Testis (tissue), 3 donors: ENCODE results near the gene INSC. TPM values are rescaled to one million over a fixed set of nuclear protein-coding genes. Genes with fewer than 3 reads are reported as not detected.

ENCODE experiments used
- DNase-seq: peaks from one replicate; pipeline ENCODE4 v3.0.0-alpha.2; 2019
- H3K27ac ChIP-seq, 2 donors: fragments of 200-600 bp; sonication (generic); one replicate each; pipeline ENCODE4 v1.5.1; 2019
- H3K27me3 ChIP-seq: fragments of 200-600 bp; sonication (generic); one replicate; pipeline ENCODE4 v1.5.1; 2019
- H3K36me3 ChIP-seq: fragments of 200-600 bp; sonication (generic); one replicate; pipeline ENCODE4 v1.5.1; 2017; ENCODE audit warnings: low read depth; ENCODE audit errors: missing control alignments
- H3K4me1 ChIP-seq: fragments of 200-600 bp; sonication (generic); one replicate; pipeline ENCODE4 v1.5.1; 2019
- H3K4me3 ChIP-seq, 2 donors: fragments of 200-600 bp; sonication (generic); one replicate each; pipeline ENCODE4 v1.5.1; 2017 to 2019
- H3K9me3 ChIP-seq: fragments of 200-600 bp; sonication (generic); one replicate; pipeline ENCODE4 v1.5.1; 2017
- POLR2A ChIP-seq: fragments of 450-650 bp; IDR thresholded peaks from one replicate; pipeline ENCODE4 v1.6.1; 2017; ENCODE audit warnings: antibody characterized with exemption, mild to moderate bottlenecking, moderate library complexity
- WGBS, 2 donors: methylation state at CpG; one replicate each; pipeline ENCODE4 v1.1.5; 2018; 5-methylcytosine and 5-hydroxymethylcytosine counted together
- intact Hi-C: fragments of 100-400 bp; cut with DNase I; formaldehyde crosslinking; loops from one replicate; pipeline ENCODE4 v1.15.1; 2023; ENCODE audit warnings: low total_unique reads
- polyA plus RNA-seq: library from polyadenylated mRNA; stranded (reverse); fragments of 350-450 nt; fragmentation: Illumina TruSeq; extraction: RNeasy Lipid Tissue Mini Kit (QIAGEN cat#74804); gene quantifications from one replicate; pipeline ENCODE4 v1.2.3, GENCODE V29; 2014; ENCODE audit warnings: low read depth, low replicate concordance; ENCODE audit not compliant: insufficient read depth
- total RNA-seq, 2 donors: library from RNA; depleted of rRNA; stranded (reverse); fragments of >200 nt; gene quantifications; one replicate each; pipeline ENCODE4 v1.2.3, GENCODE V29; 2016
- TF ChIP-seq, protein P1 (sequence below), 3 experiments: fragments of 450-650 bp in 2 of 3; fragments of 200-600 bp in 1 of 3; sonication (generic) in 1 of 3; IDR thresholded peaks; one replicate each; pipeline ENCODE4 v1.5.1; 2016 to 2019; ENCODE audit warnings: antibody characterized with exemption in 3 of 3, mild to moderate bottlenecking in 2 of 3, moderate library complexity in 1 of 3

Gene INSC
- total and polyA plus RNA-seq, 3 donors from 2014 or later = 2.2 to 2.5 (median 2.2) TPM

DNA sequence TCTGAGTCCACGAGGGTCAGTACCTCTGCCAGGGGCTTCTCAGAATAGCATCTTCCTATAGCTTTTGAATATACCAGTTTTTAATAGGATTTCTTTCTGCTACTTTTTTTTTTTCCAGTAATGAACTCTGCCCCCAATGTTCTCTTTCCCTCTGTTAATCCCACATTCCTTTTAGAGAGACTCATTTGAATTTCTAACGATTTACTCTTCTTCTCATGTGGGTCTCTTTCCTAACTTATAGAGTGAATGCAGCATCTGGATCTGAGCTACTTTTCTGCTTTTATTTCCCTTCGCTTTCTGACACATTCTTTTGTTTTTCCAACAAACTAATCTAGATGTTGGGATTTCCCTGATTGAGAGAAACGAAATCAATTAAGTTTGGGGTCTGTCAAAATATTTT lies 71.4 kb downstream of the INSC start:
- Histone ChIP-seq H3K4me1 (no peaks in the 10 kb centered on the region), H3K9me3 (no peaks in the 10 kb centered on the region), H3K4me3 (no peak overlapping the region), H3K27ac (no peak overlapping the region), H3K36me3 (no peaks in the 10 kb centered on the region), H3K27me3 (no peaks in the 10 kb centered on the region)
- no peak for TF ChIP-seq POLR2A
- TF ChIP-seq, protein P1, sequence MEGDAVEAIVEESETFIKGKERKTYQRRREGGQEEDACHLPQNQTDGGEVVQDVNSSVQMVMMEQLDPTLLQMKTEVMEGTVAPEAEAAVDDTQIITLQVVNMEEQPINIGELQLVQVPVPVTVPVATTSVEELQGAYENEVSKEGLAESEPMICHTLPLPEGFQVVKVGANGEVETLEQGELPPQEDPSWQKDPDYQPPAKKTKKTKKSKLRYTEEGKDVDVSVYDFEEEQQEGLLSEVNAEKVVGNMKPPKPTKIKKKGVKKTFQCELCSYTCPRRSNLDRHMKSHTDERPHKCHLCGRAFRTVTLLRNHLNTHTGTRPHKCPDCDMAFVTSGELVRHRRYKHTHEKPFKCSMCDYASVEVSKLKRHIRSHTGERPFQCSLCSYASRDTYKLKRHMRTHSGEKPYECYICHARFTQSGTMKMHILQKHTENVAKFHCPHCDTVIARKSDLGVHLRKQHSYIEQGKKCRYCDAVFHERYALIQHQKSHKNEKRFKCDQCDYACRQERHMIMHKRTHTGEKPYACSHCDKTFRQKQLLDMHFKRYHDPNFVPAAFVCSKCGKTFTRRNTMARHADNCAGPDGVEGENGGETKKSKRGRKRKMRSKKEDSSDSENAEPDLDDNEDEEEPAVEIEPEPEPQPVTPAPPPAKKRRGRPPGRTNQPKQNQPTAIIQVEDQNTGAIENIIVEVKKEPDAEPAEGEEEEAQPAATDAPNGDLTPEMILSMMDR (IDR thresholded peaks at IDR 0.05) = no peak
- WGBS, 2 donors = 67 to 74% methylated on average over 4 of the region's 4 CpGs
- no peak for DNase-seq
- intact Hi-C loops = no loop called here

DNA sequence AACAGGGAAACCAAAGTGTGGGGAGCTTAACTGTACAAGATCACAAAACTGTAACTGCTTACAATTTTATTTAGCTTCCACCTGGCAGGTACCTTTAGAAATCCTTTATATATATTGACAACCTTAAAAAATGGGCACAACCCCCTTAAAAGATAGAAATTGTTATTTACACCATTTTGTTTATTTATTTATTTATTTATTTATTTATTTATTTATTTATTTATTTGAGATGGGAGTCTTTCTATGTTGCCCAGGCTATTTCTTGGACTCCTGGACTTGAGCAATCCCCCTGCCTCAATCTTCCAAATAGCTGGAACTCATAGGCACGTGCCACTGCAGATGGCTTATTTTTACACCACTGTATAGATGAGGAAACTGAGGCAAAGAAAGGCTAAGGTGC lies 74.5 kb downstream of the INSC start:
- no peaks in the 10 kb centered on the region for H3K4me1 ChIP-seq
- H3K27me3 ChIP-seq = no peaks in the 10 kb centered on the region
- no peaks in the 10 kb centered on the region for H3K9me3 ChIP-seq
- TF ChIP-seq, protein P1 (IDR thresholded peaks at IDR 0.05) = no peak
- no peak for TF ChIP-seq POLR2A
- H3K27ac ChIP-seq = no peak overlapping the region
- no peaks in the 10 kb centered on the region for H3K36me3 ChIP-seq
- WGBS, 2 donors = 82 to 97% methylated on average over 1 of the region's 1 CpG
- no peak overlapping the region for H3K4me3 ChIP-seq
- DNase-seq = no peak
- intact Hi-C loops = no loop called here

- Histone ChIP-seq H3K27me3 (no peaks in the 10 kb centered on the region), H3K9me3 (no peaks in the 10 kb centered on the region), H3K27ac (no peak overlapping the region), H3K4me3 (no peak overlapping the region), H3K4me1 (no peaks in the 10 kb centered on the region), H3K36me3 (no peaks in the 10 kb centered on the region)
- 59 to 79% methylated on average over 3 of the region's 3 CpGs for WGBS, 2 donors
- TF ChIP-seq POLR2A = no peak
- TF ChIP-seq, protein P1 (IDR thresholded peaks at IDR 0.05) = no peak
- DNase-seq = no peak
- intact Hi-C loops = no loop called here
Observed at GRCh38 chr11:15189641-15190365, 75.1 kb downstream of the INSC start.

DNA sequence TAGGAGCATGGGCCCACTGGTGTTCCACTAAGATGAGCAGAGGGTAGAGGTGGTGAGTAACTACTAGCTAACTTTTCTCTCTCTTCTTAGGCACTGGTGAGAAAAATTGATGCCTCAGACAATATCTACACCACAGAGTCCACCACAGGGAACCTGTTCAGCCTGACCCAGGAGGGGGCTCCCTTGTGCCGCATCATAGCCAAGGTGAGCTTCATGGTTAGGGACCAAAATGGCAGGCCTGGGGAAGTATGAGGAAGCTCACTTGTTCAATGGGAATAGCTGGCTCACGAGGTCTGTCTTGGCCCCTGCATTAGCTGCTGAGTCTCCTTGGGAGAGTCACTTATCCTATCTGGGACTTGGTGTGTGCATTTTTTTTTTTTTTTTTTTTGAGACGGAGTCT lies 75.9 kb downstream of the INSC start:
- Histone ChIP-seq H3K27me3 (no peaks in the 10 kb centered on the region), H3K27ac (no peak overlapping the region), H3K4me1 (no peaks in the 10 kb centered on the region), H3K4me3 (no peak overlapping the region), H3K9me3 (no peaks in the 10 kb centered on the region), H3K36me3 (no peaks in the 10 kb centered on the region)
- intact Hi-C loops = no loop called here
- DNase-seq = no peak
- WGBS, 2 donors = 90 to 94% methylated on average over 3 of the region's 3 CpGs
- TF ChIP-seq, protein P1 (IDR thresholded peaks at IDR 0.05) = no peak
- TF ChIP-seq POLR2A = no peak

GRCh38 chr11:15192005-15192556 lies 77.4 kb downstream of the INSC start:
- no peaks in the 10 kb centered on the region for H3K4me1 ChIP-seq
- intact Hi-C loops = no loop called here
- 59 to 95% methylated on average over 1 of the region's 1 CpG for WGBS, 2 donors
- no peaks in the 10 kb centered on the region for H3K36me3 ChIP-seq
- no peak for DNase-seq
- no peak overlapping the region for H3K27ac ChIP-seq
- no peaks in the 10 kb centered on the region for H3K9me3 ChIP-seq
- H3K4me3 ChIP-seq = no peak overlapping the region
- no peaks in the 10 kb centered on the region for H3K27me3 ChIP-seq
- TF ChIP-seq, protein P1 (IDR thresholded peaks at IDR 0.05) = no peak
- TF ChIP-seq POLR2A = no peak
